ENCODE data around the gene GJB1.
"Not testable (repeated sequence)": the region's sequence is repeated elsewhere in the genome, so short reads cannot be mapped to it uniquely, and the experiment has no call there.

- TF ChIP-seq, protein P1, sequence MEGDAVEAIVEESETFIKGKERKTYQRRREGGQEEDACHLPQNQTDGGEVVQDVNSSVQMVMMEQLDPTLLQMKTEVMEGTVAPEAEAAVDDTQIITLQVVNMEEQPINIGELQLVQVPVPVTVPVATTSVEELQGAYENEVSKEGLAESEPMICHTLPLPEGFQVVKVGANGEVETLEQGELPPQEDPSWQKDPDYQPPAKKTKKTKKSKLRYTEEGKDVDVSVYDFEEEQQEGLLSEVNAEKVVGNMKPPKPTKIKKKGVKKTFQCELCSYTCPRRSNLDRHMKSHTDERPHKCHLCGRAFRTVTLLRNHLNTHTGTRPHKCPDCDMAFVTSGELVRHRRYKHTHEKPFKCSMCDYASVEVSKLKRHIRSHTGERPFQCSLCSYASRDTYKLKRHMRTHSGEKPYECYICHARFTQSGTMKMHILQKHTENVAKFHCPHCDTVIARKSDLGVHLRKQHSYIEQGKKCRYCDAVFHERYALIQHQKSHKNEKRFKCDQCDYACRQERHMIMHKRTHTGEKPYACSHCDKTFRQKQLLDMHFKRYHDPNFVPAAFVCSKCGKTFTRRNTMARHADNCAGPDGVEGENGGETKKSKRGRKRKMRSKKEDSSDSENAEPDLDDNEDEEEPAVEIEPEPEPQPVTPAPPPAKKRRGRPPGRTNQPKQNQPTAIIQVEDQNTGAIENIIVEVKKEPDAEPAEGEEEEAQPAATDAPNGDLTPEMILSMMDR (IDR thresholded peaks at IDR 0.05), result not testable (repeated sequence)
- TF ChIP-seq POLR2AphosphoS5 (IDR thresholded peaks at IDR 0.05), result not testable (repeated sequence)
These were observed 45.6 kb downstream of the GJB1 start for GRCh38 chrX:71268624-71269023.

Data from breast epithelium (tissue), 3 donors.